AG04449 (cell line): Measurements from ENCODE around the gene MED10.
"Not testable (repeated sequence)": the region's sequence is repeated elsewhere in the genome, so short reads cannot be mapped to it uniquely, and the experiment has no call there.

Experiments used
- CTCF ChIA-PET: fragments of 350-600 bp; formaldehyde crosslinking; extraction: SDS; loops from one replicate; lab custom pipeline; 2021; ENCODE audit warnings: antibody characterized with exemption; lab: Yijun Ruan, JAX
- POLR2A ChIA-PET: fragments of 400-600, 350-600 bp; formaldehyde crosslinking; extraction: SDS; loops from one replicate; lab custom pipeline; 2020; ENCODE audit warnings: antibody characterized with exemption, inconsistent platforms; lab: Yijun Ruan, JAX
- DNase-seq: peaks from one replicate; pipeline ENCODE4 v3.0.0-alpha.2; 2010; ENCODE audit warnings: low read depth, low spot score
- H3K4me3 ChIP-seq: 2 replicates; pipeline ENCODE4 v1.5.1; 2011; ENCODE audit warnings: low read depth, mild to moderate bottlenecking, control low read depth, low read length
- TF ChIP-seq, protein P1 (sequence below): IDR thresholded peaks from one replicate; pipeline ENCODE4 v1.5.1; 2011; ENCODE audit warnings: mild to moderate bottlenecking, moderate library complexity, low read length, control low read depth, inconsistent platforms; ENCODE audit not compliant: insufficient read depth; ENCODE audit errors: missing control alignments

Gene MED10

DNA sequence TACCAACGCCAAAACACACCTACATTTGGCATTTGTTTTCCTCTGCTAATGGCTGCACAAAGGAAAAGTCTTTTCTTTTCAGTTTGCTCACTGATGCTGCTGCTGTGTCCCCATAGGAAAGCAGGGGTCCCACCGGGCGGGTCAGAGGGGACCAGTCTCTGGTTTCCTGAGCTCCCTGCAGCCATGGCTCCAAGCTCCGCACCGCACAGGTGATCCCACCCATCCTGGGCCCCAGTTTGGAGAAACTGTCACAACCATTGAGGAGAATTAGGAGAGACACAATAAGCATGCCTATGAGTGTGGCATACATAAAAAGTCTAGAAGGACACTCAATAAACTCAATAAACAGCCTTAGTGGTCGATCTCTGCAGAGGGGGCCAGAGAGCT is 19.9 kb downstream of the MED10 start:
- POLR2A ChIA-PET = no interaction called here
- no peak for DNase-seq
- TF ChIP-seq, protein P1, sequence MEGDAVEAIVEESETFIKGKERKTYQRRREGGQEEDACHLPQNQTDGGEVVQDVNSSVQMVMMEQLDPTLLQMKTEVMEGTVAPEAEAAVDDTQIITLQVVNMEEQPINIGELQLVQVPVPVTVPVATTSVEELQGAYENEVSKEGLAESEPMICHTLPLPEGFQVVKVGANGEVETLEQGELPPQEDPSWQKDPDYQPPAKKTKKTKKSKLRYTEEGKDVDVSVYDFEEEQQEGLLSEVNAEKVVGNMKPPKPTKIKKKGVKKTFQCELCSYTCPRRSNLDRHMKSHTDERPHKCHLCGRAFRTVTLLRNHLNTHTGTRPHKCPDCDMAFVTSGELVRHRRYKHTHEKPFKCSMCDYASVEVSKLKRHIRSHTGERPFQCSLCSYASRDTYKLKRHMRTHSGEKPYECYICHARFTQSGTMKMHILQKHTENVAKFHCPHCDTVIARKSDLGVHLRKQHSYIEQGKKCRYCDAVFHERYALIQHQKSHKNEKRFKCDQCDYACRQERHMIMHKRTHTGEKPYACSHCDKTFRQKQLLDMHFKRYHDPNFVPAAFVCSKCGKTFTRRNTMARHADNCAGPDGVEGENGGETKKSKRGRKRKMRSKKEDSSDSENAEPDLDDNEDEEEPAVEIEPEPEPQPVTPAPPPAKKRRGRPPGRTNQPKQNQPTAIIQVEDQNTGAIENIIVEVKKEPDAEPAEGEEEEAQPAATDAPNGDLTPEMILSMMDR = no peak
- no peak overlapping the region for H3K4me3 ChIP-seq
- CTCF ChIA-PET = interaction anchor here (0.8 kb wide), 1 partner anchor 13 kb away, joined by 3 read pairs; no protein-coding TSS in a partner anchor

DNA sequence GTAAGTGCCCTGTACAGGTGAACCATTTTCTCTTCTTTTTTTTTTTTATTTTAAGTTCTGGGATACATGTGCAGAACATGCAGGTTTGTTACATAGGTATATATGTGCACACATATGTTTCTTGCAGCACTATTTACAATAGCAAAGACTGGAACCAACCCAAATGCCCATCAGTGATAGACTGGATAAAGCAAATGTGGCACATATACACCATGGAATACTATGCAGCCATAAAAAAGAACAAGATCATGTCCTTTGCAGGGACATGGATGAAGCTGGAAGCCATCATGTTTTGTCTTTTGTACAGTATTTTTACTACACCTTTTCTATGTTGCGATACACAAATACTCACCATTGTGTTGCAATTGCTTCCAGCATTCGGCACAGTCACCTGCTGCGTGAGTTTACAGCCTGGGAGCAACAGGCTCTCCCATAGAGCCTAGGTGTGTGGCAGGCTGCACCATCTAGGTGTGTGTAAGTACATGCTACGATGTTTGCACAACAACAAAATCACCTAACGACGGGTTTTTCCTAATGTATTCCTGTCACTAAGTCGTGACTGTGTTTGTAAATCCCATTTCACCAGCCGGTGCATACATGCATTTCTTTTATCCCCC is 20.4 kb downstream of the MED10 start:
- POLR2A ChIA-PET, DNase-seq, H3K4me3 ChIP-seq: not testable (repeated sequence)
- CTCF ChIA-PET = interaction anchor here (1.2 kb wide), 1 partner anchor 10 kb away, joined by 4 read pairs; no protein-coding TSS in a partner anchor

DNA sequence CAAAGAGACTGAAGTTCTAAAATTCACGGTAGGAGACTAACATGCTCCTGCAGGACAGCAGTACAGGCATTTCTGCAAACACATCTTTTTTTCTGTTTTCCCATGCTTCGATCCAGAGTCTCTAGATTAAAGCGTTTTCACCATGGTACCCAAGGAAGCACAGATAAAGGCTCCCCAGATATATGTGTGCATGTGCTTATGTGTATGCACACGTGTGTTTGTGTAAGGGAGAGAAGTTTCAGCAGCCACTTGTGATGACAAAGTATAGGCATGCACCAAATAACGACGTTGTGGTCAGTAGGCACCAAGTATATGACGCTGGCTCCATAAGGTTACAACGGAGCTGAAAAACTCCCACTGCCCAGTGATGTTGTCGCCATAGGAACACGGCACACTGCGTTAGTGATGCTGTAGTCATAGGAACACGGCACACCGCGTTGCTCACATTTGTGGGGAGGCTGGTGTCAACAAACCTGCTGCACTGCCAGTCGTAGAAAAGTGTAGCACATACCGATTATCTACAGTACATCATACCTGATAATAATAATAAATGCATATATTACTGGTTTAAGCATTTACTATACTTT is 21.7 kb downstream of the MED10 start:
- ChIA-PET POLR2A (no interaction called here), CTCF (interaction anchor here (1.2 kb wide), 1 partner anchor 11 kb away, joined by 4 read pairs; no protein-coding TSS in a partner anchor)

DNA sequence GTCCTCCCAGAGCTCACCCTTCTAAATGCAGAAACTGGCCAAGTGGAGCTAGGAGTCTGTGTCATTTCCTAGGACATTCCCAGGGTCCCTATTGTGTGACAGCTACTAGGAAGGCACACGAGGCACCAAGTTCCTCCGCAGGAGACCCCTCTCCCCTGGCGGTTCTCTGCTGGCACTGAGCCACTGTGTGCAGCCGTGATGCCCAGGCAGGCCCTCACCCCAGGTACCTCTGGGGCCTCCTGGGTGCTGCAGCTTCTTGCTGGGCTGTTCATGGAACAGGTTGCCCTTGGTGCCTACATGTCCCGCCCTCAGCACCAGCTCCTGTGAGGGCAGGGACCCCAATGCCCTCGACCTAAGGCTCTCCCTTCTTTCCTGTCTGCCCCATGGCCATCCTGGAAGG is 23.1 kb downstream of the MED10 start:
- no peak for DNase-seq
- POLR2A ChIA-PET = no interaction called here
- H3K4me3 ChIP-seq = no peak overlapping the region
- CTCF ChIA-PET = no interaction called here
- TF ChIP-seq, protein P1 = no peak

More for the DNA sequence above, 21.7 kb downstream of the MED10 start:
- TF ChIP-seq, protein P1 = no peak
- no peak for DNase-seq
- H3K4me3 ChIP-seq = no peak overlapping the region

DNA sequence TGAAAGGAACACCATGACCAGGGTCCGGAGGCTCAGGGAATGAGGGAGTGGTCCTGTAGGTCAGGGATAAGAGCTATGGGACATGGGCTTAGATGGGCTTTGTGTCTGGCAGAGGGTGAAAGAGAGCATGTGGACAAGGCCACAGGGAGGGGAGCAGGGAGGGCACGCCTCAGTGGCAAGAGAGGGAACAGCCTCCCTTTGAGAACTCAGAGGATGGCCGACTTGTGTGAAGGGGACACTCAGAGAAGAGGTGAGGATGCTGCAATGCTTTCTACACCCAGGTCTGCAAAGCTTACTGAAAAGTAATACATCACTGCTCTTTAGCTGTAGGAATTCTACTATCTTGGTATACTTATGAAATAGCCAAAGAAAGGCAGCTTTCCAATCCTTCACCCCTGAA is 23.5 kb downstream of the MED10 start:
- TF ChIP-seq, protein P1 = no peak
- ChIA-PET POLR2A (no interaction called here), CTCF (no interaction called here)
- H3K4me3 ChIP-seq = no peak overlapping the region
- no peak for DNase-seq

DNA sequence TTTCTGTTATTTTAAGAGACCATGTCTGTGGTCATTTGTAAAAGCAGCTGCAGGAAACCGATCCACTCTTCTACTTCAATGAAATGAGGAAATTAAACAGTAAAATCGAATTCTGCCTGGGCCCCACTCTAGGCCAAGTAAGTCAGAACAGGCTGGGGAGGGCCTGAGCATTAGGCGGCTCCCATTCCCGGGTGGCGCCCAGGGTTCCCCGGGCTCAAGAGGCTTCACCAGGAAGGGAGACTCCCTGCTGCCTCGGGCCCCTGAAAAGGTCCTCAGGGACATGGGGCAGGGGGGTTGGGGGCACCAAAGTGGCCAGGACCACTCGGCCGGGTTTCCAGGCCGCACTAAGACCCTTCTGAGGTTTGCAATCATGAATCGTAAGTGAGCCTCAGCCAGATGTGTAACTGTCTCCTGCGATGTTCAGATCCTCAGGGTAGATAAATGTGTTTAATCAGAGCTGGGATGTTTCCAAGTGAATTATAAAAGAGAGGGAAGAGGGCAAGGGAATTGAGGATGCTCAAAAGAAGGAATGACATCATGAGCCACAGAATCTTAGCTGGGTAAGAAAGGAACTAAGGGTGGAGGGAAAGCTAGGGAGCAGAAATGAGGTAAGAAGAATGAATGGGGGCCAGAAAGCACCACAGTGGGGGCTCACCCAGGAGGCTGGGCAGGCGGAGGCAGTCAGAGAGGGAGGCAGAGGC is 24.6 kb downstream of the MED10 start:
- DNase-seq = no peak
- TF ChIP-seq, protein P1 = no peak
- ChIA-PET CTCF (no interaction called here), POLR2A (no interaction called here)
- no peak overlapping the region for H3K4me3 ChIP-seq
